Osteoblast (primary cell): ENCODE data around the gene AGBL4. TPM values are rescaled to one million over a fixed set of nuclear protein-coding genes. Genes with fewer than 3 reads are reported as not detected.

Source experiments
- DNase-seq: peaks from one replicate; pipeline ENCODE4 v3.0.0; 2011; ENCODE audit warnings: low spot score, mixed read lengths; ENCODE audit not compliant: insufficient read length; ENCODE audit errors: missing footprints
- H2AFZ ChIP-seq: 2 replicates; pipeline ENCODE4 v1.6.0; 2011; ENCODE audit warnings: mild to moderate bottlenecking, low read length
- H3K27ac ChIP-seq: 2 replicates; pipeline ENCODE4 v1.5.1; 2011; ENCODE audit warnings: mild to moderate bottlenecking, low read depth, low read length, moderate library complexity
- H3K27me3 ChIP-seq: 2 replicates; pipeline ENCODE4 v1.6.0; 2012; ENCODE audit warnings: mild to moderate bottlenecking, control low read depth, inconsistent platforms, low read length, moderate library complexity; ENCODE audit not compliant: insufficient read depth
- H3K36me3 ChIP-seq: 2 replicates; pipeline ENCODE4 v1.5.1; 2011; ENCODE audit warnings: mild to moderate bottlenecking, low read length, control low read depth, moderate library complexity; ENCODE audit not compliant: insufficient read depth
- H3K4me1 ChIP-seq: 2 replicates; pipeline ENCODE4 v1.5.1; 2011; ENCODE audit warnings: mild to moderate bottlenecking, low read length, control low read depth, moderate library complexity; ENCODE audit not compliant: insufficient read depth
- H3K4me2 ChIP-seq: 2 replicates; pipeline ENCODE4 v1.6.0; 2011; ENCODE audit warnings: mild to moderate bottlenecking, low read length; ENCODE audit not compliant: insufficient read depth
- H3K4me3 ChIP-seq: fragments of 200-600 bp; sonication (generic); 3 replicates; pipeline ENCODE4 v1.5.1; 2012; ENCODE audit warnings: mild to moderate bottlenecking, low read length, inconsistent platforms; ENCODE audit not compliant: insufficient read depth
- H3K79me2 ChIP-seq: 2 replicates; pipeline ENCODE4 v1.6.0; 2012; ENCODE audit warnings: mild to moderate bottlenecking, low read length, control low read depth, inconsistent platforms; ENCODE audit not compliant: insufficient read depth
- H3K9me3 ChIP-seq: 2 replicates; pipeline ENCODE4 v1.5.1; 2011; ENCODE audit warnings: low read depth, low read length, control low read depth
- H4K20me1 ChIP-seq: 2 replicates; pipeline ENCODE4 v1.6.0; 2012; ENCODE audit warnings: mild to moderate bottlenecking, low read length, control low read depth; ENCODE audit not compliant: insufficient read depth
- CTCF ChIP-seq: IDR thresholded peaks from 2 replicates; pipeline ENCODE4 v1.5.1; 2011; ENCODE audit warnings: mild to moderate bottlenecking, low read depth, low read length, moderate library complexity; ENCODE audit errors: extremely low read depth
- total RNA-seq: library from RNA; depleted of rRNA; stranded (reverse); fragments of >200 nt; gene quantifications from 2 replicates; pipeline ENCODE4 v1.2.3, GENCODE V29; 2012

The AGBL4 gene
- total RNA-seq, 1 donor, result not detected

- Histone ChIP-seq H3K4me1 (no peaks in the 10 kb centered on the region), H3K4me3 (no peak overlapping the region), H3K27me3 (no peaks in the 10 kb centered on the region), H3K9me3 (no peaks in the 10 kb centered on the region), H3K27ac (no peak overlapping the region), H2AFZ (no peak overlapping the region), H3K79me2 (no peaks in the 10 kb centered on the region), H3K36me3 (no peaks in the 10 kb centered on the region), H3K4me2 (no peak overlapping the region), H4K20me1 (no peaks in the 10 kb centered on the region)
- no peak for TF ChIP-seq CTCF
- no peak for DNase-seq
Measured at GRCh38 chr1:48597663-48598062, 1426.1 kb downstream of the AGBL4 start.

- H3K27ac ChIP-seq, result no peak overlapping the region
- no peaks in the 10 kb centered on the region for H3K36me3 ChIP-seq
- no peaks in the 10 kb centered on the region for H4K20me1 ChIP-seq
- H3K4me3 ChIP-seq, result no peak overlapping the region
- no peaks in the 10 kb centered on the region for H3K4me1 ChIP-seq
- no peaks in the 10 kb centered on the region for H3K27me3 ChIP-seq
- no peaks in the 10 kb centered on the region for H3K9me3 ChIP-seq
- no peak overlapping the region for H2AFZ ChIP-seq
- DNase-seq, result no peak
- no peaks in the 10 kb centered on the region for H3K79me2 ChIP-seq
- H3K4me2 ChIP-seq, result no peak overlapping the region
- no peak for TF ChIP-seq CTCF
Measured at GRCh38 chr1:48596046-48596445, 1427.7 kb downstream of the AGBL4 start.

GRCh38 chr1:48595613-48596012 lies 1428.1 kb downstream of the AGBL4 start:
- Histone ChIP-seq H3K4me3 (no peak overlapping the region), H3K9me3 (no peaks in the 10 kb centered on the region), H3K79me2 (no peaks in the 10 kb centered on the region), H2AFZ (no peak overlapping the region), H3K27ac (no peak overlapping the region), H4K20me1 (no peaks in the 10 kb centered on the region), H3K36me3 (no peaks in the 10 kb centered on the region), H3K4me1 (no peaks in the 10 kb centered on the region), H3K4me2 (no peak overlapping the region), H3K27me3 (no peaks in the 10 kb centered on the region)
- DNase-seq, result no peak
- TF ChIP-seq CTCF, result no peak

GRCh38 chr1:48592330-48592729 lies 1431.4 kb downstream of the AGBL4 start:
- Histone ChIP-seq H3K4me2 (no peak overlapping the region), H3K4me3 (no peak overlapping the region), H3K27me3 (no peaks in the 10 kb centered on the region), H3K4me1 (no peaks in the 10 kb centered on the region), H3K27ac (no peak overlapping the region), H3K9me3 (no peaks in the 10 kb centered on the region), H4K20me1 (no peaks in the 10 kb centered on the region), H3K36me3 (no peaks in the 10 kb centered on the region), H2AFZ (no peak overlapping the region), H3K79me2 (no peaks in the 10 kb centered on the region)
- DNase-seq, result no peak
- no peak for TF ChIP-seq CTCF
